ENCODE measurements around the gene ESYT2. TPM values are rescaled to one million over a fixed set of nuclear protein-coding genes. Genes with fewer than 3 reads are reported as not detected.

ESYT2 gene
- total and polyA plus RNA-seq, 9 of the 15 experiments (the other 6 are each of a cell fraction or from before 2014, with no cell fraction given): 5.8 to 86.9 (median 64.7) TPM

- no peak for TF ChIP-seq MGA (IDR thresholded peaks at IDR 0.05)
Measured at GRCh38 chr7:158828133-158829020, 932 bp downstream of the ESYT2 start (continued).

Data from K562 (cell line).